Measurements from ENCODE around the gene MYO9B.
"Not testable (repeated sequence)": the region's sequence is repeated elsewhere in the genome, so short reads cannot be mapped to it uniquely, and the experiment has no call there.

The MYO9B gene

GRCh38 chr19:17124025-17124424 lies 48.4 kb downstream of the MYO9B start:
- DNase-seq (ENCODE audit: insufficient read length): no peak
- FAIRE-seq: no peak
- TF ChIP-seq TAF1 (IDR thresholded peaks at IDR 0.05; ENCODE audit: borderline replicate concordance, low read depth, low read length): no peak
- TF ChIP-seq POLR2AphosphoS5 (IDR thresholded peaks at IDR 0.05; ENCODE audit: low read depth, low read length): no peak
- no peak for TF ChIP-seq POLR2A (IDR thresholded peaks at IDR 0.05; ENCODE audit: low read depth, low read length)

GRCh38 chr19:17125062-17125727 lies 49.6 kb downstream of the MYO9B start:
- TF ChIP-seq POLR2A (IDR thresholded peaks at IDR 0.05; ENCODE audit: low read depth, low read length) (no peak), POLR2AphosphoS5 (IDR thresholded peaks at IDR 0.05; ENCODE audit: low read depth, low read length) (no peak), TAF1 (IDR thresholded peaks at IDR 0.05; ENCODE audit: borderline replicate concordance, low read depth, low read length) (no peak)
- FAIRE-seq (no peak), DNase-seq (ENCODE audit: insufficient read length) (peak; percentile 61)

GRCh38 chr19:17125728-17126677 lies 50.4 kb downstream of the MYO9B start:
- DNase-seq (ENCODE audit: insufficient read length) (peak; percentile 71), FAIRE-seq (peak; percentile 96)
- TF ChIP-seq POLR2AphosphoS5 (IDR thresholded peaks at IDR 0.05; ENCODE audit: low read depth, low read length) (peak; percentile 78), TAF1 (IDR thresholded peaks at IDR 0.05; ENCODE audit: borderline replicate concordance, low read depth, low read length) (no peak), POLR2A (IDR thresholded peaks at IDR 0.05; ENCODE audit: low read depth, low read length) (peak; percentile 70)

GRCh38 chr19:17127671-17128070 lies 52.1 kb downstream of the MYO9B start:
- DNase-seq (ENCODE audit: insufficient read length) (no peak), FAIRE-seq (no peak)
- TF ChIP-seq TAF1 (IDR thresholded peaks at IDR 0.05; ENCODE audit: borderline replicate concordance, low read depth, low read length): no peak
- TF ChIP-seq POLR2A (IDR thresholded peaks at IDR 0.05; ENCODE audit: low read depth, low read length): no peak
- no peak for TF ChIP-seq POLR2AphosphoS5 (IDR thresholded peaks at IDR 0.05; ENCODE audit: low read depth, low read length)

DNA sequence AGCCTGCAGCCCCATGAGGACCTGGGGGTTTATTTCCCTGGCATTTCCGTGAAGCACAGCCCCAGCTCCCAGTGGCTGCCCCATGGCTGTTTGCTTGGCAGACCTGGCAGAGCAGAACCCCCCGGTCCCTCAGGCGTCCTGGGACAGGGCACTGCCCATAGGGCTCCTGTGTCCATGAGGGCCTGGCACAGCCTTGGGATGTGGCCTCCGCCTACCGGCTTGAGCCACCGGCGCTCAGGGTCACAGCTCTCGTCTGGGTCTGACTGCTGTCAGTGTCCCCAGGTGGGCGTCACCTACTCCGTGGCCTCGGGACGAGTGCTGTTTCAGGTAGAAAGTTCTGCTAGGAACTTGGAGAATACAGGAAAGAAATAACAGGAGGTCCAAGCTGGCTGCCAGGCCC lies 52.8 kb downstream of the MYO9B start:
- no peak for TF ChIP-seq POLR2AphosphoS5 (IDR thresholded peaks at IDR 0.05; ENCODE audit: low read depth, low read length)
- TF ChIP-seq POLR2A (IDR thresholded peaks at IDR 0.05; ENCODE audit: low read depth, low read length): no peak
- TF ChIP-seq TAF1 (IDR thresholded peaks at IDR 0.05; ENCODE audit: borderline replicate concordance, low read depth, low read length): no peak
- DNase-seq (ENCODE audit: insufficient read length) (no peak), FAIRE-seq (no peak)

DNA sequence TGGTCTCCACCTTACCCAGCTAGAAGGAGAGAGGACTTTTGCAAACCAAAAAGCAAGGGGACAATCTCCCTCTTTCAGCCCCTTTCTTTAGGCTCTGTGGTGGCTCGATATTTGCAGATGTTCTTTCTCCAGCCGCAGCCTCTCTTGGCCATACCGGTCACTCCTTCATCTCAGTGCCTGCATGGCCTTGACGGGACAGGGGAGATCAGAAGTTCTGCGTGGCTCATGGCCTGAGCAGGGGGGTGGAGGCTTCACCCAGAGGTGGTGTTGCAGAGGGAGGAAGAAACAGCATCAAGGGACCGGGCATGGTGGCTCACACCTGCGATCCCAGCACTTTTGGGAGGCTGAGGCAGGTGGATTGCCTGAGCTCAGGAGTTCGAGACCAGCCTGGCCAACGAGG lies 53.2 kb downstream of the MYO9B start:
- FAIRE-seq: no peak
- no peak for TF ChIP-seq POLR2AphosphoS5 (IDR thresholded peaks at IDR 0.05; ENCODE audit: low read depth, low read length)
- no peak for TF ChIP-seq TAF1 (IDR thresholded peaks at IDR 0.05; ENCODE audit: borderline replicate concordance, low read depth, low read length)
- TF ChIP-seq POLR2A (IDR thresholded peaks at IDR 0.05; ENCODE audit: low read depth, low read length): no peak
- no peak for DNase-seq (ENCODE audit: insufficient read length)

DNA sequence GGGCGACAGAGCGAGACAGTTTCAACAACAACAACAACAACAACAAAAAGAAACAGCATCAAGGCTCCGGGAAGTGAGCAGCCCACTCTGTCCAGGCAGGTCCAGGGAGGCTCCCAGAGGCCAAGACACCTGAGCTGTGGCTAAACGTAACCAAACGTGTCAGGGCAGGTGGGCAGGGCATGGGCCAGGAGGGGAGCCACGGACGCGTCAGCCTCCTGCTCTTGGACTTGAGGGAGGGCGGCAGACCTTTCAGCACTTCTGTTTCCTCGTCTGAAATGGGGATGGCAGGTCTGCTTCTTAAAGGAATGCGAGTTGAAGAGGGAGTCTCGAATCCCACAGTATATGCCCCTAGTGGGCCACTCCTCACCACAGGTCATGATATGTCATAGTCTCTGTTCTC lies 53.8 kb downstream of the MYO9B start:
- DNase-seq (ENCODE audit: insufficient read length) (no peak), FAIRE-seq (no peak)
- TF ChIP-seq TAF1 (IDR thresholded peaks at IDR 0.05; ENCODE audit: borderline replicate concordance, low read depth, low read length) (no peak), POLR2AphosphoS5 (IDR thresholded peaks at IDR 0.05; ENCODE audit: low read depth, low read length) (no peak), POLR2A (IDR thresholded peaks at IDR 0.05; ENCODE audit: low read depth, low read length) (no peak)

DNA sequence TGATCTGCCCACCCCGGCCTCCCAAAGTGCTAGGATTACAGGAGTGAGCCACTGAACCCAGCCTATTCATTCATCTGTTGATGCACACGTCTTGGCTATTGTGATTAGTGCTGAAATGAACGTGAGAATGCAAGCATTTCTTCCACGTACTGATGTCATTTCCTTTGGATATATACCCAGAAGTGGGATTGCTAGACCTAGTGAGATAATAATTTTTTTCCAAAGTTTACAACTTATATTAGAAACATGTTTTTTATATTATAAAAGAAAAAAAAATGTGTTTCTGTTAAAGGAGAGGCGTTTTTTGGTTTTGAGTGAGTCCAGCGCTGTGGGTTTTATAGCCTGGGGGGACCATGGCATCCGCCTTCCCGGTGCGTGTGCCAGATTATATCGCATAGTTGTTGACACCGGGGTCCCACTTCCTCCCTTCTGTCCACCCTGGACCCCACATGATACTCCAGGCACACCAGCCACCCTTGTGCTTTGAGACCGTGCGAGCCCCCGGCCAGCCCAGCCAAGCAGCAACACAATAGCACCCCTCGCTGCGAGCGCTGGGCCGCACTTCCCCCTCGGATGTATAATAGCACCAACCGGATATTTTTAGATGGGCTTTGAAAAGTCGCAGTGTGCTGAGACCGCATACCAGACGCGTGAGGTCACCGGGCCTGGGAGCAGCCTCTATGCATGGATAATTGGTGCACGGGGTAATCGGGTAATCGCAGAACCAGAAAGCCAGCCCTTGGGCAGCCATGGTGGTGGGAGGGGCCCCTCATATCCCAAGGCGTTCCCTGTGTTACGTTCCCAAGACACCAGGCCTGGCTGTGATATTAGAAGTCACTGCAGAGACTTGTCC lies 59.6 kb downstream of the MYO9B start:
- peak; percentile 98 for FAIRE-seq
- peak; percentile 32; the same call in 1 of the 2 replicates for TF ChIP-seq POLR2A (IDR thresholded peaks at IDR 0.05; ENCODE audit: low read depth, low read length)
- no peak for TF ChIP-seq TAF1 (IDR thresholded peaks at IDR 0.05; ENCODE audit: borderline replicate concordance, low read depth, low read length)
- TF ChIP-seq POLR2AphosphoS5 (IDR thresholded peaks at IDR 0.05; ENCODE audit: low read depth, low read length): peak; percentile 8; the same call in 1 of the 2 replicates
- DNase-seq (ENCODE audit: insufficient read length): peak; percentile 67

DNA sequence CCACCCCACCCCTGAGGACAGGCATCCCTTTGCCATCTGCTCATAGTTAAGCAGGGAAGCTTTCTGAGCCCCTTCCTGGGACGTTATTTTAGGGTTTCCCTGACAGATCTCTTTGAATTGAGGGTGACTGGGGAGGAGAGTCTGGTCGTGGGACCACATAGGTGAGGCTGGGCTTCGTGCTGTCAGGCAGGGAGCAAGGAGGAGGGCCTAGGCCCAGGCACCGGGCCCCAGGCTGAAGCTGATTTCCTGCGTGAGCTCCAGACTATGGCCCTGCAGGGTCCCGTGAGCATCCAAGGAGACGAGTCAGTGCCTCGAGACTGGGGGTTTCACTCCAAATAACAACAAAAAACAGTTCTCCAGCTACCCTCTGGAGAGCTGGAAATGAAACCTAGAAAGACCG lies 60.4 kb downstream of the MYO9B start:
- no peak for TF ChIP-seq POLR2A (IDR thresholded peaks at IDR 0.05; ENCODE audit: low read depth, low read length)
- no peak for TF ChIP-seq TAF1 (IDR thresholded peaks at IDR 0.05; ENCODE audit: borderline replicate concordance, low read depth, low read length)
- no peak for TF ChIP-seq POLR2AphosphoS5 (IDR thresholded peaks at IDR 0.05; ENCODE audit: low read depth, low read length)
- FAIRE-seq (no peak), DNase-seq (ENCODE audit: insufficient read length) (no peak)

DNA sequence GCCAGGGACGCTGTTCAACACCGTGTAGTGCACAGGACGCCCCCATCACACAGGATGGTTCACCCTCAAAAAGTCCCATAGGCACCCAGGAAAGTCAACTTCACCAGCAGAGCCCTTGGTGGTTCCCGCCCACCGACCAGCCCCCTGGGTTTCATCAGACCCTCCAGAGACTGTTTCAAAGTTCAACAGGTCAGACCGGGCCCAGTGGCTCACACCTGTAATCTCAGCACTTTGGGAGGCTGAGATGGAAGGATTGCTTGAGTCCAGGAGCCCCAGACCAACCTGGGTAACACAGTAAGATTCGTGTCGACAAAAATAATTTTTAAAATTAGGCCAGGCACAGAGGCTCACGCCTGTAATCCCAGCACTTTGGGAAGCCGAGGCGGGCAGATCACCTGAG lies 61.0 kb downstream of the MYO9B start:
- FAIRE-seq (no peak), DNase-seq (ENCODE audit: insufficient read length) (no peak)
- TF ChIP-seq TAF1 (IDR thresholded peaks at IDR 0.05; ENCODE audit: borderline replicate concordance, low read depth, low read length): no peak
- TF ChIP-seq POLR2A (IDR thresholded peaks at IDR 0.05; ENCODE audit: low read depth, low read length): no peak
- no peak for TF ChIP-seq POLR2AphosphoS5 (IDR thresholded peaks at IDR 0.05; ENCODE audit: low read depth, low read length)

GRCh38 chr19:17137417-17137816 lies 61.8 kb downstream of the MYO9B start:
- TF ChIP-seq POLR2AphosphoS5 (IDR thresholded peaks at IDR 0.05; ENCODE audit: low read depth, low read length) (no peak), POLR2A (IDR thresholded peaks at IDR 0.05; ENCODE audit: low read depth, low read length) (no peak), TAF1 (IDR thresholded peaks at IDR 0.05; ENCODE audit: borderline replicate concordance, low read depth, low read length) (no peak)
- FAIRE-seq (no peak), DNase-seq (ENCODE audit: insufficient read length) (no peak)

- FAIRE-seq; DNase-seq (ENCODE audit: insufficient read length): not testable (repeated sequence)
These were observed 62.7 kb downstream of the MYO9B start for GRCh38 chr19:17138052-17138846.
